HG03354 (cell line): Measurements from ENCODE around the gene NOTUM.

ENCODE experiments used
- ATAC-seq: cut with Tn5 transposase; IDR thresholded peaks from one replicate; pipeline ENCODE4 v1.9.1; 2021; ENCODE audit warnings: mild to moderate bottlenecking; ENCODE audit not compliant: unreplicated experiment, poor library complexity, severe bottlenecking

Gene NOTUM

DNA sequence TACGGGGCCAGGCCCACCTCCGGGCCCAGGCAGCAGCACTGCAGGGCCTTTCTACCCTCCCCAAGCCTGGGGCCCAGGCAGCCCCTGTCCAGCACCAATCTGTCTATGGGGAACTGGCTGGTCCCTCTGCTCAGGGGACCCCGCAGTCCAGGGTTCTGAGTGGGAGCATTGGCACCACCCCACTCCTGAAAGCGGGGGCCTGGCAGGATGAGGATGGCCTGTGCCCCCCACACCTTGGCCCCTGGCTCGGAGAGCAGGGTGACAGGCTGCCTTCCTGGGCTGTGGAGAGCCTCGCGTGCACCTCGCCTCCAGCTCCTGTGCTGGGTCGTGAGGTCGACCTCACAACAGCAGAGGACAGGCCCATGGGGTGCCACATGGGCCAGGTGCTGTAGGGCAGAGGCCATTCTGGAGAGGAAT, 57.6 kb downstream of the NOTUM start:
- no peak for ATAC-seq

DNA sequence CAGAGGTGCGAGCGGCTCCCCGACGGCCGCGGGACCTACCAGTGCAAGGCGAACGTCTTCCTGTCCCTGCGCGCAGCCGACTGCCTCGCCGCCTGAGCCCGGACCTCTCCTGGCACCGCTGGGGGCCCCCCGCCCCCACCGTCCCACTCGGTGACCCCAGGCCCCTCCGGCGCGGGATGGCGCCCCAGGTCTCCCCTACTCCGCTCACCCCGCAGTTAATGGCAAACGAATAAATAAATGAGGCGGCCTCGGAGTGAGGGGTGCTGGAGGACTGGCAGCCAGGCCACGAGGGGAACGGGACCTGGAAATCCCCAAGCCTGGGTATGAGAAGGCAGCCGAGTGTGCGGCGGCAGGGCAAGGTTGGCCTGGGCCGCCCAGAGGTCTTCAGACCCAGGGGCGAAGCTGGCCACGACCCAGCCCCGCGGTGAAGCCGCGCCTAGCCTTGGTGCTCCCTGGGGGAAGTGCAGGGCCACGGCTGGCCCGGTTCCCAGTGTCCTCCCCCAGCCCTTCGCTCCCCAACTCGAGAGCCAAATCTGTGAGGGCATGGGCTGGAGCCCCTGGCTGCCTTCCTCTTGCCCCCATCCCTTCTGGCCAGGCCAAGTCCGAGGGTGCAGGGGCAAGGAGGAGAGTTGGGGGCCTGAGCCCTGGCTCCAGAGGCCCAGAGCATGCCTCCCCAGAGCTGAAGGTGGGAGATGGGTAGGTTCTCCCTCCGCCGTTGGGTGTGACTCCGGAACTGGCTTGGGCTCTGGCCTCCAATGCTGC, 58.2 kb downstream of the NOTUM start:
- ATAC-seq: no peak
